GM13977 (cell line): ENCODE measurements around the gene TEX35.
"Not testable (repeated sequence)": the region's sequence is repeated elsewhere in the genome, so short reads cannot be mapped to it uniquely, and the experiment has no call there.

Experiments used
- DNase-seq: peaks from one replicate; pipeline ENCODE4 v3.0.0; 2012; ENCODE audit warnings: low spot score
- in situ Hi-C: fragments of 300-500 bp; cut with MboI; formaldehyde crosslinking; loops from one replicate; pipeline ENCODE4 v1.12.0; 2022; ENCODE audit warnings: low sequenced_read_pairs, low pct_unique_long_range_greater_than_20kb, mixed read lengths, inconsistent platforms; ENCODE audit not compliant: unreplicated experiment
- TF ChIP-seq, protein P1 (sequence below): IDR thresholded peaks from 2 replicates; pipeline ENCODE4 v1.5.1; 2012; ENCODE audit warnings: mild to moderate bottlenecking, control low read depth; ENCODE audit not compliant: insufficient read depth; ENCODE audit errors: extremely low read depth, missing control alignments

Gene TEX35

DNA sequence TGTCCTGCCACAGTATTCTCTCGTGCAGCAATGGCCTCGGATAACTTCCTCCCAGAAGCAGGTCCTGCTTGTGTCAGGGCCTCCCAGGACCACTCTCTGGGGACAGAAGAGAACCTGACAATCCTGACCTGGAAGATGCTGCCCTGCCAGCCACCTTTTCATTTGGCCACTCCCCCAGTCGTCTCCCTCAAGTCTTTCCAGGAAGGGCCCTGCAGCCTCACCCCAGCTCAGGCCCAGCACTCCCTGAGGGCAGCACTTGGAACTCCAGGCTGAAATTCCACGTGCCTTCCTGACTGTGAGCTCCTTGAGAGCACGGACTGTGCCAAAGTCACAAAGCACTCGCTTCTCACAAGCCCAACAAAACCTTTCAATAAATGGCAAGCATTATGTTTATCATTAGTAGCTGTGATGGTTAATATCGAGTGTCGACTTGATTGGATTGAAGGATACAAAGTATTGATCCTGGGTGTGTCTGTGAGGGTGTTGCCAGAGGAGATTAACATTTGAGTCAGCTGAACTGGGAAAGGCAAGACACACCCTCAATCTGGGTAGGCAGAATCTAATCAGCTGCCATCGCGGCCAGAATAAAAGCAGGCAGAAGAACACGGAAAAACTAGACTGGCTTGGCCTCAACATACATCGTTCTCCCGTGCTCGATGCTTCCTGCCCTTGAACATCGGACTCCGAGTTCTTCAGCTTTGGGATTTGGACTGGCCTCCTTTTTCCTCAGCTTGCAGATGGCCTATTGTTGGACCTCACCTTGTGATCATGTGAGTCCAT lies 13.8 kb upstream of the TEX35 start:
- TF ChIP-seq, protein P1, sequence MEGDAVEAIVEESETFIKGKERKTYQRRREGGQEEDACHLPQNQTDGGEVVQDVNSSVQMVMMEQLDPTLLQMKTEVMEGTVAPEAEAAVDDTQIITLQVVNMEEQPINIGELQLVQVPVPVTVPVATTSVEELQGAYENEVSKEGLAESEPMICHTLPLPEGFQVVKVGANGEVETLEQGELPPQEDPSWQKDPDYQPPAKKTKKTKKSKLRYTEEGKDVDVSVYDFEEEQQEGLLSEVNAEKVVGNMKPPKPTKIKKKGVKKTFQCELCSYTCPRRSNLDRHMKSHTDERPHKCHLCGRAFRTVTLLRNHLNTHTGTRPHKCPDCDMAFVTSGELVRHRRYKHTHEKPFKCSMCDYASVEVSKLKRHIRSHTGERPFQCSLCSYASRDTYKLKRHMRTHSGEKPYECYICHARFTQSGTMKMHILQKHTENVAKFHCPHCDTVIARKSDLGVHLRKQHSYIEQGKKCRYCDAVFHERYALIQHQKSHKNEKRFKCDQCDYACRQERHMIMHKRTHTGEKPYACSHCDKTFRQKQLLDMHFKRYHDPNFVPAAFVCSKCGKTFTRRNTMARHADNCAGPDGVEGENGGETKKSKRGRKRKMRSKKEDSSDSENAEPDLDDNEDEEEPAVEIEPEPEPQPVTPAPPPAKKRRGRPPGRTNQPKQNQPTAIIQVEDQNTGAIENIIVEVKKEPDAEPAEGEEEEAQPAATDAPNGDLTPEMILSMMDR: no peak

DNA sequence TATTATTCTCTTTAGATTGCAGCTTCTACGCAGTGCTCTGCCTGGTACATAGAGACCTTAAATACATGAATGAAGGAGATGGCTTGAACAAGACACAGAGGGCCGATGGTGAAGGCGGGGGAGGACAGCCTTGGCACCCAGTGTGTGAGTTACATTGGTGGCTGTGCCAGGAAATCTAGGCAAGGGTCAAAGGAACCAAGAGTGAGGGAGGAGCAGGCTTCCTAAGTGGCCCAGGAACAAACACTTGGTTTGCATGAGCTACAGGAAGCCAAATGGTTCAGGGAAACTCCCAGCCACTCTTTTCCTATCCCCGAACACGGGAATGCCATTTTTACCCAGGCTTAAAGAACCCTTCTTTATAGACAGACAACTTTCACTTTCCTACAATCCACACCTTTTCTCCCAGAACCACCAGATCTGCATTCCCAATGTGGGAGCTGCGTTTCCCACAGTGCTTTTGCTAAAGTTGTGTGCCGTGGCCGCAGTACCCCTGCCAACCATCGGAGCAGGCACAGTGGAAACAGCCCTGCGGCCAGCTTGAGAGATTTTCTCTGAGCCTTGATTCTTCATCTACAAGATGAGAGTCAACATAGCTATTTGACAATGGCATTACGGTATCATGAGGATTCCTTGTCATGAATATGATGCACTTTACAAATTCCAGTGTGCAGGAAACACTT lies 12.7 kb upstream of the TEX35 start:
- TF ChIP-seq, protein P1: no peak
- no peak for DNase-seq
- in situ Hi-C loops: loop anchor here (25.0 kb wide), 1 partner anchor 163 kb away; no protein-coding TSS in a partner anchor

More for the DNA sequence above, 13.8 kb upstream of the TEX35 start:
- in situ Hi-C loops: no loop called here
- no peak for DNase-seq

GRCh38 chr1:178500936-178501554 lies 11.9 kb upstream of the TEX35 start:
- DNase-seq: no peak
- in situ Hi-C loops: loop anchor here (25.0 kb wide), 1 partner anchor 164 kb away; no protein-coding TSS in a partner anchor
- TF ChIP-seq, protein P1: peak; percentile 7

GRCh38 chr1:178501705-178502329 lies 11.1 kb upstream of the TEX35 start:
- TF ChIP-seq, protein P1: peak; percentile 92
- in situ Hi-C loops: loop anchor here (25.0 kb wide), 1 partner anchor 165 kb away; no protein-coding TSS in a partner anchor
- peak; percentile 87 for DNase-seq

DNA sequence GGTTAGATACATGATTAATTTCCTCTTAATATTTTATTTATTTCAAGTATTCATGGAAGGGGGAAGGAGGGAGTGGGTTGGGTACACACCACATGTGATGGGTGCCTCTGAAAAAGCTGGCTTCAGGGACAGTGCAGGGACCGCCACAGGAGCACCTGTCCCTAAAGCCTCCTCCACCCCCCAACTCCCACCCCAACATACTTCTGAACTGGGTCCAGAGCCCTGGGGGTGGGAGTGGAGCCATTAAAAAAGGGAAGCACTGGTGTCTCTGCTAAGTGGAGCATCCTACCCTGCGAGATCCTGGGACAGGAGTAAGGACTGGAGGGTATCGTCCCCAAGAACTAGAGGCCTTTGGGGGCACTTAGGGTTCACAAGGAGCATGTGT lies 10.6 kb upstream of the TEX35 start:
- TF ChIP-seq, protein P1: peak; percentile 6
- no peak for DNase-seq
- in situ Hi-C loops: loop anchor here (25.0 kb wide), 1 partner anchor 165 kb away; no protein-coding TSS in a partner anchor

- in situ Hi-C loops: loop anchor here (25.0 kb wide), 1 partner anchor 166 kb away; no protein-coding TSS in a partner anchor
- no peak for DNase-seq
- TF ChIP-seq, protein P1: no peak
Measured at GRCh38 chr1:178502856-178503255, 10.1 kb upstream of the TEX35 start.

DNA sequence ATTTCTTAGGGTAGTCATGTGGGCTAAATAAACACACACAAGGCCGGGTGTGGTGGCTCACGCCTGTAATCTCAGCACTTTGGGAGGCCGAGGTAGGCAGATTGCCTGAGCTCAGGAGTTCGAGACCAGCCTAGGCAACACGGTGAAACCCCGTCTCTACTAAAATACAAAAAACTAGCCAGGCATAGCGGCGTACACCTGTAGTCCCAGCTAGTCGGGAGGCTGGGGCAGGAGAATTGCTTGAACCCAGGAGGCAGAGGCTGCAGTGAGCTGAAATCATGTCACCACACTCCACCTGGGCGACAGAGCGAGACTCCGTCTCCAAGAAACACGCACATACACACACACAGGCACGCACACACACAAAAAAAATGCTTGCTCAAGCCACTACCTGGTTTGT lies 9.6 kb upstream of the TEX35 start:
- DNase-seq: not testable (repeated sequence)
- in situ Hi-C loops: loop anchor here (25.0 kb wide), 1 partner anchor 166 kb away; no protein-coding TSS in a partner anchor
